K562 (cell line): ENCODE measurements around the gene BOD1L2. TPM values are rescaled to one million over a fixed set of nuclear protein-coding genes. Genes with fewer than 3 reads are reported as not detected.

Experiments used
- BDP1 ChIP-seq: IDR thresholded peaks from 3 replicates; pipeline ENCODE4 v1.6.1; 2011; ENCODE audit not compliant: insufficient read length, insufficient read depth
- HDAC2 ChIP-seq: fragments of 450-650 bp; IDR thresholded peaks from 2 replicates; pipeline ENCODE4 v1.6.1; 2016; ENCODE audit warnings: mild to moderate bottlenecking
- MEIS2 ChIP-seq: fragments of 450-650 bp; IDR thresholded peaks from 2 replicates; pipeline ENCODE4 v1.6.1; 2014; ENCODE audit warnings: mild to moderate bottlenecking; ENCODE audit not compliant: partially characterized antibody
- NRF1 ChIP-seq, 2 experiments: fragments of 450-650 bp; IDR thresholded peaks in 1 of 2; conservative IDR thresholded peaks in 1 of 2; 2 replicates each; pipeline ENCODE4 v1.6.1; 2014; ENCODE audit warnings: mild to moderate bottlenecking in 2 of 2
- PTRF ChIP-seq: fragments of 450-650 bp; IDR thresholded peaks from 2 replicates; pipeline ENCODE4 v1.6.1; 2016; ENCODE audit warnings: mild to moderate bottlenecking, missing genetic modification characterization, missing compliant biosample characterization
- RERE ChIP-seq: sonication (generic); formaldehyde crosslinking; IDR thresholded peaks from 2 replicates; pipeline ENCODE4 v1.8.0; 2023; ENCODE audit warnings: missing genetic modification reagents, mild to moderate bottlenecking, borderline replicate concordance
- SIN3A ChIP-seq, 2 experiments: fragments of 150-350 bp in 1 of 2; IDR thresholded peaks; 2 replicates each; pipeline ENCODE4 v1.6.1; 2011 to 2016; ENCODE audit warnings: borderline replicate concordance in 2 of 2, low read depth in 2 of 2, low read length in 2 of 2, mild to moderate bottlenecking in 2 of 2, moderate library complexity in 2 of 2; ENCODE audit not compliant: control insufficient read depth in 1 of 2
- SPI1 ChIP-seq: IDR thresholded peaks from 2 replicates; pipeline ENCODE4 v1.6.1; 2011; ENCODE audit warnings: low read depth, low read length, control low read depth, borderline replicate concordance
- ZHX1 ChIP-seq: fragments of 150-350 bp; conservative IDR thresholded peaks from 2 replicates; pipeline ENCODE4 v1.6.1; 2014; ENCODE audit warnings: low read length
- ZNF311 ChIP-seq: fragments of 250-450 bp; sonication (Bioruptor Pico); IDR thresholded peaks from 2 replicates; pipeline ENCODE4 v1.4.0; 2020; ENCODE audit warnings: mild to moderate bottlenecking, moderate library complexity
- ZNF551 ChIP-seq: fragments of 250-450 bp; sonication (Bioruptor Pico); IDR thresholded peaks from 2 replicates; pipeline ENCODE4 v1.5.0; 2021; ENCODE audit warnings: mild to moderate bottlenecking, moderate library complexity
- ZNF740 ChIP-seq, 3 experiments: fragments of 200-800 bp in 1 of 3; sonication (Bioruptor generic) in 1 of 3; sonication (generic) in 1 of 3; formaldehyde crosslinking in 1 of 3; IDR thresholded peaks; 2 replicates each; pipeline versions ENCODE4 v1.6.1 to v1.8.0; 2016 to 2022; ENCODE audit warnings: mild to moderate bottlenecking in 2 of 3, missing compliant biosample characterization in 2 of 3, missing genetic modification characterization in 2 of 3, missing genetic modification reagents in 1 of 3
- polyA plus RNA-seq, 8 experiments: library from polyadenylated mRNA; depleted of rRNA in 4 of 8; stranded (reverse) in 5 of 8; unstranded in 3 of 8; fragments of >200 nt; fragmentation: Nextera tagmentation in 2 of 8; fragmentation: Illumina TruSeq in 1 of 8; extraction: Ambion mirVana in 2 of 8; extraction: Trizol in 1 of 8; gene quantifications; 2 replicates each; pipeline versions ENCODE4 v1.2.1 to v1.2.3, GENCODE V29; 2011 to 2014; ENCODE audit warnings: inconsistent platforms in 1 of 8, missing spikeins in 1 of 8
- total RNA-seq, 7 experiments: library from RNA; depleted of rRNA in 6 of 7; stranded (reverse); fragments of >200 nt in 6 of 7; fragmentation: Illumina TruSeq in 2 of 7; extraction: Trizol in 2 of 7; gene quantifications; 2 replicates each; pipeline versions ENCODE4 v1.2.1 to v1.2.3, GENCODE V29; 2011 to 2021; ENCODE audit warnings: low replicate concordance in 1 of 7
- TF ChIP-seq, protein P1 (sequence below): fragments of 250-450 bp; sonication (Bioruptor Pico); IDR thresholded peaks from 2 replicates; pipeline ENCODE4 v1.4.0; 2020; ENCODE audit warnings: mild to moderate bottlenecking, moderate library complexity, borderline replicate concordance

Gene BOD1L2
- total and polyA plus RNA-seq, 9 of the 15 experiments (the other 6 are each of a cell fraction or from before 2014, with no cell fraction given): 0.03 TPM; not detected in 8

DNA sequence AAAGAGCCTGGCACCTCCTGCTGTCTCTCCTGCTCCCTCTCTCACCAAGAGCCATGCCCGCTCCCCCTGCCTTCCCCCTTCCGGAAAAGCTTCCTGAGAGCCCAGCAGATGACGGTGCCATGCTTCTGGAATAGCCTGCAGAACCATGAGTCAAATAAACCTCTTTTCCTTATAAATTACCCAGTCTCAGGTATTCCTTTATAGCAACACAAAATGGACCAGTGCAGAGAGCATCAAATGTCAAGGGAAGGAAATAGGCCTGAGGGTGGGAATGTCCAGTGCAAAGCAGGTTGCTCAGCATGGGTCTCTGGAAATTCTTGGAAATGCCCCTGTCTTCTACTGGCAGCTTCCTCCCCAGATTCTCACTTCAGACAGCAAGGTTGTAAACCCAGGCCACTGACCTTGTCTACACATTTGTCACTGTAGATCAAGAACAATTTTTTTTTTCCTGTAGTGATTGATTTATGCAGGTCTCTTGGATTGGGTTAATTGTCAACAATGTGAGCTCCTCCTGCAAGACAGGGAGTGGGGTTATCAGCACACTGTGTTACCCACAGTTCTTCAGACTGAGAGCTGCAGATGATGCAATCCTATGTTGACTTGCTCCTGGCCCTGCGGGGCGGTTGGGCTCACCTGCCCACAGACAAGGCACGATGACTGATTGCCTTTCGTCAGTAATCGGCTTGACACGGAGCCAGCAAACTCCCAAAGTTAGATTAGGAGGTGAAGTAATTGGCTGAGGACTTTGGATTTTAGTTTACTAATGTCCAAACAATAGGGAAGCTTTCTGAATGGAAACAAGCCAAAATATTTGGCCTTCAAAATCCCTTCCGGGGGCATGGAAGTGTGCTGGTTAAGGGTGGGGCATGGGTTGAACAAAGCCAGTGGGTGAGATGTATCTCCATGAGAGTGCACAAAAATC lies 5.4 kb upstream of the BOD1L2 start (continued):
- TF ChIP-seq ZHX1 (no peak), ZNF311 (CRISPR knock-in tag) (0 out of 2 replicates have a peak, but pooled peaks have one; percentile 36), MEIS2 (peak; percentile 100), SIN3A (IDR thresholded peaks at IDR 0.05; ENCODE audit: borderline replicate concordance in 2 of 2, control insufficient read depth in 1 of 2, low read depth in 2 of 2, low read length in 2 of 2) (no peak), NRF1 (conservative IDR thresholded peaks at IDR 0.05 in 1 of 2, IDR thresholded peaks at IDR 0.05 in 1 of 2) (0 out of 4 replicates have a peak, but pooled peaks of 1 of the 2 experiments have one; percentile 15), PTRF (tag) (no peak), RERE (no peak), HDAC2 (peak; percentile 79; the same call in 1 of the 2 replicates), ZNF551 (CRISPR knock-in tag) (no peak), ZNF740 (CRISPR knock-in tag; IDR thresholded peaks at IDR 0.05) (no peak), ZNF740 (tag; IDR thresholded peaks at IDR 0.05) (no peak), SPI1 (no peak), BDP1 (no peak)
- TF ChIP-seq, protein P1, sequence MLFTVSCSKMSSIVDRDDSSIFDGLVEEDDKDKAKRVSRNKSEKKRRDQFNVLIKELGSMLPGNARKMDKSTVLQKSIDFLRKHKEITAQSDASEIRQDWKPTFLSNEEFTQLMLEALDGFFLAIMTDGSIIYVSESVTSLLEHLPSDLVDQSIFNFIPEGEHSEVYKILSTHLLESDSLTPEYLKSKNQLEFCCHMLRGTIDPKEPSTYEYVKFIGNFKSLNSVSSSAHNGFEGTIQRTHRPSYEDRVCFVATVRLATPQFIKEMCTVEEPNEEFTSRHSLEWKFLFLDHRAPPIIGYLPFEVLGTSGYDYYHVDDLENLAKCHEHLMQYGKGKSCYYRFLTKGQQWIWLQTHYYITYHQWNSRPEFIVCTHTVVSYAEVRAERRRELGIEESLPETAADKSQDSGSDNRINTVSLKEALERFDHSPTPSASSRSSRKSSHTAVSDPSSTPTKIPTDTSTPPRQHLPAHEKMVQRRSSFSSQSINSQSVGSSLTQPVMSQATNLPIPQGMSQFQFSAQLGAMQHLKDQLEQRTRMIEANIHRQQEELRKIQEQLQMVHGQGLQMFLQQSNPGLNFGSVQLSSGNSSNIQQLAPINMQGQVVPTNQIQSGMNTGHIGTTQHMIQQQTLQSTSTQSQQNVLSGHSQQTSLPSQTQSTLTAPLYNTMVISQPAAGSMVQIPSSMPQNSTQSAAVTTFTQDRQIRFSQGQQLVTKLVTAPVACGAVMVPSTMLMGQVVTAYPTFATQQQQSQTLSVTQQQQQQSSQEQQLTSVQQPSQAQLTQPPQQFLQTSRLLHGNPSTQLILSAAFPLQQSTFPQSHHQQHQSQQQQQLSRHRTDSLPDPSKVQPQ: no peak
